Activated CD8-positive, alpha-beta T cell treated with anti-CD3 and anti-CD28 coated beads for 36 hours (primary cell): ENCODE data around the gene DMPK. TPM values are rescaled to one million over a fixed set of nuclear protein-coding genes. Genes with fewer than 3 reads are reported as not detected.

Experiments
- ATAC-seq: fragments of 200-7000 bp; cut with Tn5 transposase; one replicate; pipeline ENCODE4 v1.10.0; 2021; ENCODE audit warnings: mild to moderate bottlenecking, moderate library complexity
- CTCF ChIA-PET: fragments of 350-600 bp; sonication (Branson Sonifier 250); formaldehyde crosslinking; loops from one replicate; lab custom pipeline; 2021; ENCODE audit warnings: antibody characterized with exemption; lab: Charles Lee
- POLR2A ChIA-PET: fragments of 350-600 bp; sonication (Branson Sonifier 250); formaldehyde crosslinking; loops from one replicate; lab custom pipeline; 2021; ENCODE audit warnings: antibody characterized with exemption; lab: Charles Lee
- DNase-seq: peaks from one replicate; pipeline ENCODE4 v3.0.0-alpha.2; 2020
- H3K27ac Mint-ChIP-seq: one replicate; pipeline ENCODE4 v1.8.0; 2021; ENCODE audit warnings: mild to moderate bottlenecking, mixed read lengths
- H3K27me3 Mint-ChIP-seq: one replicate; pipeline ENCODE4 v1.8.0; 2021; ENCODE audit warnings: mixed read lengths
- H3K36me3 Mint-ChIP-seq: one replicate; pipeline ENCODE4 v1.8.0; 2021; ENCODE audit warnings: low read depth, mixed read lengths
- H3K4me1 Mint-ChIP-seq: one replicate; pipeline ENCODE4 v1.8.0; 2021; ENCODE audit warnings: low read depth, mixed read lengths
- H3K4me3 Mint-ChIP-seq: one replicate; pipeline ENCODE4 v1.8.0; 2021; ENCODE audit warnings: mild to moderate bottlenecking, moderate library complexity, mixed read lengths
- H3K9me3 Mint-ChIP-seq: one replicate; pipeline ENCODE4 v1.8.0; 2021; ENCODE audit warnings: mixed read lengths
- CTCF ChIP-seq: fragments of 200-600 bp; IDR thresholded peaks from one replicate; pipeline ENCODE4 v1.8.0; 2022; ENCODE audit warnings: antibody characterized with exemption, mild to moderate bottlenecking
- intact Hi-C: fragments of 100-400 bp; cut with micrococcal nuclease; formaldehyde crosslinking; loops from one replicate; pipeline ENCODE4 v1.10.0; 2022
- total RNA-seq, 2 experiments: library from RNA; stranded (reverse); gene quantifications; one replicate each; pipeline ENCODE4 v1.2.3, GENCODE V29; 2021

DMPK gene
- 1 to 10 TPM; 5.8 to 8.0 TPM for total RNA-seq

- Mint-ChIP-seq H3K27me3 (peaks cover 29% of the 10 kb centered on the region), H3K36me3 (peaks cover 16% of the 10 kb centered on the region), H3K4me3 (no peak within 1 kb of the TSS), H3K4me1 (peaks cover 17% of the 10 kb centered on the region), H3K9me3 (no peaks in the 10 kb centered on the region), H3K27ac (no peak within 1 kb of the TSS)
- ATAC-seq: no peak
- ChIA-PET POLR2A (interaction anchor here (0.6 to 1.3 kb wide), 5 partner anchors 10 to 1217 kb away, joined by 3 to 4 read pairs (median 3); no protein-coding TSS in a partner anchor), CTCF (interaction anchor here (1.2 to 1.5 kb wide), 3 partner anchors 13 to 35 kb away, joined by 4 read pairs; partner anchors contain the start of gene SIX5)
- no peak for DNase-seq
- intact Hi-C loops: no loop called here
- TF ChIP-seq CTCF: no peak
Measured at GRCh38 chr19:45782162-45782691, at the start of gene DMPK. Gene DMPK, minus strand, starts transcription at chr19:45782490. Its CDS starts 138 bp downstream, at chr19:45782352.

GRCh38 chr19:45828945-45829344, 46.7 kb upstream of the DMPK start:
- no peaks in the 10 kb centered on the region for H3K27me3 Mint-ChIP-seq
- no peaks in the 10 kb centered on the region for H3K9me3 Mint-ChIP-seq
- no peak for DNase-seq
- no peak for ATAC-seq
- TF ChIP-seq CTCF: no peak
- intact Hi-C loops: no loop called here
- H3K4me1 Mint-ChIP-seq: no peaks in the 10 kb centered on the region
- H3K36me3 Mint-ChIP-seq: peaks cover 54% of the 10 kb centered on the region
- CTCF ChIA-PET: interaction anchor here (4.7 kb wide), 1 partner anchor 12 kb away, joined by 35 read pairs; no protein-coding TSS in a partner anchor
- no peak overlapping the region for H3K4me3 Mint-ChIP-seq
- no peak overlapping the region for H3K27ac Mint-ChIP-seq
- POLR2A ChIA-PET: no interaction called here

GRCh38 chr19:45828523-45828922, 46.2 kb upstream of the DMPK start:
- intact Hi-C loops: no loop called here
- Mint-ChIP-seq H3K27ac (no peak overlapping the region), H3K4me3 (no peak overlapping the region), H3K9me3 (no peaks in the 10 kb centered on the region), H3K27me3 (no peaks in the 10 kb centered on the region), H3K4me1 (no peaks in the 10 kb centered on the region), H3K36me3 (peaks cover 55% of the 10 kb centered on the region)
- DNase-seq (no peak), ATAC-seq (no peak)
- TF ChIP-seq CTCF: no peak
- ChIA-PET POLR2A (no interaction called here), CTCF (interaction anchor here (1.7 to 4.7 kb wide), 2 partner anchors 11 to 29 kb away, joined by 9 to 35 read pairs; no protein-coding TSS in a partner anchor)

- no peaks in the 10 kb centered on the region for H3K4me1 Mint-ChIP-seq
- ChIA-PET POLR2A (interaction anchor here (2.1 kb wide), 1 partner anchor 10 kb away, joined by 8 read pairs; no protein-coding TSS in a partner anchor), CTCF (interaction anchor here (1.7 to 4.7 kb wide), 2 partner anchors 10 to 28 kb away, joined by 9 to 35 read pairs; no protein-coding TSS in a partner anchor)
- no peak for TF ChIP-seq CTCF
- peaks cover 59% of the 10 kb centered on the region for H3K36me3 Mint-ChIP-seq
- H3K27me3 Mint-ChIP-seq: no peaks in the 10 kb centered on the region
- no peak for ATAC-seq
- no peak overlapping the region for H3K27ac Mint-ChIP-seq
- no peak overlapping the region for H3K4me3 Mint-ChIP-seq
- intact Hi-C loops: no loop called here
- no peaks in the 10 kb centered on the region for H3K9me3 Mint-ChIP-seq
- DNase-seq: no peak
Measured at GRCh38 chr19:45827459-45828093, 45.3 kb upstream of the DMPK start.

GRCh38 chr19:45826934-45827333, 44.6 kb upstream of the DMPK start:
- H3K27ac Mint-ChIP-seq: no peak overlapping the region
- ChIA-PET CTCF (interaction anchor here (1.7 to 4.7 kb wide), 2 partner anchors 10 to 28 kb away, joined by 9 to 35 read pairs; no protein-coding TSS in a partner anchor), POLR2A (interaction anchor here (1.0 to 2.1 kb wide), 2 partner anchors 9 to 12 kb away, joined by 4 to 8 read pairs; partner anchors contain the start of gene RSPH6A)
- no peak for ATAC-seq
- no peak overlapping the region for H3K4me3 Mint-ChIP-seq
- no peaks in the 10 kb centered on the region for H3K27me3 Mint-ChIP-seq
- H3K9me3 Mint-ChIP-seq: no peaks in the 10 kb centered on the region
- intact Hi-C loops: no loop called here
- H3K36me3 Mint-ChIP-seq: peaks cover 56% of the 10 kb centered on the region
- DNase-seq: no peak
- TF ChIP-seq CTCF: no peak
- H3K4me1 Mint-ChIP-seq: no peaks in the 10 kb centered on the region
